H1 (cell line): ENCODE results near the gene UPK2. TPM values are rescaled to one million over a fixed set of nuclear protein-coding genes. Genes with fewer than 3 reads are reported as not detected.

ENCODE experiments used
- BRCA1 ChIP-seq: IDR thresholded peaks from 2 replicates; pipeline ENCODE4 v1.6.1; 2012; ENCODE audit warnings: low read depth, low read length, improper control_type of control experiment
- CBX5 ChIP-seq: fragments of 300-800, 300-1000 bp; sonication (generic); IDR thresholded peaks from 2 replicates; pipeline ENCODE4 v1.7.1; 2016; ENCODE audit warnings: antibody characterized with exemption, low read length, low read depth
- CTCF ChIP-seq, 3 experiments: IDR thresholded peaks; 1 replicate in 2 of 3; 2 replicates in 1 of 3; pipeline versions ENCODE4 v1.5.1 to v1.6.1; 2011; ENCODE audit warnings: low read length in 3 of 3, mild to moderate bottlenecking in 3 of 3, inconsistent platforms in 2 of 3, low read depth in 1 of 3, moderate library complexity in 1 of 3; ENCODE audit not compliant: insufficient read depth in 1 of 3; ENCODE audit errors: control extremely low read depth in 1 of 3
- RAD21 ChIP-seq, 2 experiments: IDR thresholded peaks in 1 of 2; conservative IDR thresholded peaks in 1 of 2; 2 replicates each; pipeline ENCODE4 v1.6.1; 2011; ENCODE audit warnings: low read depth in 2 of 2, low read length in 2 of 2, improper control_type of control experiment in 1 of 2, inconsistent platforms in 1 of 2, mild to moderate bottlenecking in 1 of 2, moderate library complexity in 1 of 2
- SRF ChIP-seq: IDR thresholded peaks from 2 replicates; pipeline ENCODE4 v1.6.1; 2011; ENCODE audit warnings: mild to moderate bottlenecking, low read depth, low read length, moderate library complexity
- TCF12 ChIP-seq: IDR thresholded peaks from 2 replicates; pipeline ENCODE4 v1.6.1; 2011; ENCODE audit warnings: low read depth, mild to moderate bottlenecking, low read length
- polyA plus RNA-seq, 7 experiments: library from polyadenylated mRNA; depleted of rRNA in 3 of 7; stranded (reverse) in 5 of 7; unstranded in 2 of 7; fragments of >200 nt in 5 of 7; fragments of 200-250 nt in 2 of 7; gene quantifications; 1 replicate in 5 of 7; 2 replicates in 1 of 7; 4 replicates in 1 of 7; pipeline versions ENCODE4 v1.2.1 to v1.2.3, GENCODE V29; 2011 to 2013; ENCODE audit warnings: missing spikeins in 2 of 7, mixed read lengths in 2 of 7
- total RNA-seq: library from RNA; stranded (reverse); fragmentation: NEBNext Ultra II Directional; extraction: Animal tissue kit (Norgen Biotek cat#: 25700); gene quantifications from 2 replicates; pipeline ENCODE4 v1.2.1, GENCODE V29; 2021

Gene UPK2
- total and polyA plus RNA-seq, 2 of the 8 experiments (the other 6 are each of a cell fraction or from before 2014, with no cell fraction given) = 0.76 TPM; not detected in 1

DNA sequence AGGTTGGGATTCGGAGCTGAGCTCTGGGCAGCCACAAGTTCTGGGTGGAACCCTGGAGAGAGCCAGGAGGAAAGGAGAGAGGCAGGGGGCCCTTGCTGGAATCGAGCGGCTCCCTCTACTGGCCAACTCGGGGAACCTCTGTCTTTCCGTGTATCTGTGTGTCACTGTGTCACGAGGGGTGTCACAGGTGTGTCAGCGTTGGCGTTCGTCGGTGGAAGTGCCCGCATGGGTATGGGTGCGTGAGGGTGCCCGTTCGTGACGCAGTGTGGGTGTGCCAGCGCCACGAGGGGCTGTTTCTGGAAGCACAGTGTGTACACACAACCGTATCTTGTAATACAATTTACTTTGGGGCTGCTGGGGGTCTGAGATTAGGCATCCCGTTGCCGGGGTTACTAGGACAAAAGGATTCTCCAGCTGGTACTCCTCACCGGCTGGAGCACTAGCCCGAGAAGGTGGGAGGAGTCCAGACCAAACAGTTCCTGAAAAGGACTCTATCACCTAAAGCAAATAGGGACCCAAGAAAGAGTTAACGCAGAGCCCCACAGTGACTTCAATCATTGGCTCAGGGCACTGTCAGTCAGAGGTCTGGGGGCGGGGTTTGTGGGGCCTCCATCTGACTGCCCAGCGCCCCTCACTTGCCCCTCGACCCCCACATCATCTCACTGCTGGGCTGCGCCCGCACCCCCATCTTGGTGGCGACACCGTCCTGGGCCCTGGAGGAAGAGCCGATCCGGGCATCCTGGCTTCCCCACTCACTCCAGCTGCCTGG, 27.8 kb upstream of the UPK2 start (continued):
- TF ChIP-seq CTCF (IDR thresholded peaks at IDR 0.05; ENCODE audit: control extremely low read depth in 1 of 3, insufficient read depth in 1 of 3, low read depth in 1 of 3, low read length in 3 of 3) (peak; percentile 80 to 92 (median 88)), BRCA1 (no peak), SRF (no peak), CBX5 (no peak), TCF12 (no peak), RAD21 (IDR thresholded peaks at IDR 0.05 in 1 of 2, conservative IDR thresholded peaks at IDR 0.05 in 1 of 2; ENCODE audit: low read depth in 2 of 2, low read length in 2 of 2) (peak; percentile 64 to 76)
- TF ChIP-seq, all 59 proteins: peak for 17
